HEK293 (cell line): ENCODE measurements around the gene ASNSD1.

ENCODE experiments used
- ZNF473 ChIP-seq: fragments of 450-650 bp; formaldehyde crosslinking; IDR thresholded peaks from 2 replicates; pipeline ENCODE4 v1.5.1; 2017; ENCODE audit warnings: missing biosample characterization, missing genetic modification characterization
- TF ChIP-seq, protein P1 (sequence below): fragments of 450-650 bp; formaldehyde crosslinking; IDR thresholded peaks from 2 replicates; pipeline ENCODE4 v1.5.1; 2016; ENCODE audit warnings: missing biosample characterization, missing genetic modification characterization

DNA sequence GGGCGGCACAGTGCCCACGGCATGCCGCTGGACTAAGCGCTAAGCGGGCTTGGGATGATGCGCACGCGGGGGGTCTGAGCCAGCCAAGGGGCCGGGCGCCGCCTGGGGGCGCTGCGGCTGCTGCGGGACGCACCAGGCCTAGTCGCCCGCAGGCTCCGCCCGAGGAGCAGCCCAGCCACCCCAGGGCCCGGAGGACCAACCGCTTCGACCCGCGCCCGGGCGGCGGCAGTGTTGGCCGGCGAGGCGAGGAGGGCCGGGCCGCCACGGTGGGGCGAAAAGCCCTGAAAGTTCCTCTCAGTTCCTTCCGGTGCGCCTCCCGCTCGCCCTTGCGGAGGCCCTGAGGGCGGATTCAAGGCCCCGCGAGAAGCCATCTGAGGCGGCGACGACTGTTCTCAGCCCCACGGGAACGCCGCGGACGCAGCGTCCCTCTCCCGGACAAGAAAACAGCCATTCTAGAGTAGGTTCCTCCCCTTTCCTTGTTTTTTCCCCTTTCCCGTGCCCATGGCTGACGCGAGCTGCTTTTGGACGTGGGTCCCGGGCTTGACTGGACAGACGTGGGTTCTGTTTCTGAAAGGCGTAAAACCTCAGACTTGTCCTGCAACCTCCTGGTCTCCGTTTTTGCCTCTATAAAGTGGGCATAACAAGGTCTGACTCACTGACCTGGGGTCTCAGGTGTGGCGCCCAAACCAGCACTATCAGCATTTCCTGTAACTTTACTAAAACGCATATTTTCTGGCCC lies 13.3 kb downstream of the ASNSD1 start, which contains the start of gene ANKAR:
- no peak for TF ChIP-seq ZNF473
- TF ChIP-seq, protein P1, sequence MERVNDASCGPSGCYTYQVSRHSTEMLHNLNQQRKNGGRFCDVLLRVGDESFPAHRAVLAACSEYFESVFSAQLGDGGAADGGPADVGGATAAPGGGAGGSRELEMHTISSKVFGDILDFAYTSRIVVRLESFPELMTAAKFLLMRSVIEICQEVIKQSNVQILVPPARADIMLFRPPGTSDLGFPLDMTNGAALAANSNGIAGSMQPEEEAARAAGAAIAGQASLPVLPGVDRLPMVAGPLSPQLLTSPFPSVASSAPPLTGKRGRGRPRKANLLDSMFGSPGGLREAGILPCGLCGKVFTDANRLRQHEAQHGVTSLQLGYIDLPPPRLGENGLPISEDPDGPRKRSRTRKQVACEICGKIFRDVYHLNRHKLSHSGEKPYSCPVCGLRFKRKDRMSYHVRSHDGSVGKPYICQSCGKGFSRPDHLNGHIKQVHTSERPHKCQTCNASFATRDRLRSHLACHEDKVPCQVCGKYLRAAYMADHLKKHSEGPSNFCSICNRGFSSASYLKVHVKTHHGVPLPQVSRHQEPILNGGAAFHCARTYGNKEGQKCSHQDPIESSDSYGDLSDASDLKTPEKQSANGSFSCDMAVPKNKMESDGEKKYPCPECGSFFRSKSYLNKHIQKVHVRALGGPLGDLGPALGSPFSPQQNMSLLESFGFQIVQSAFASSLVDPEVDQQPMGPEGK (tag by site-specific recombination) = no peak
